Astrocyte of the cerebellum (primary cell): ENCODE data around the gene HBA1.
"Not testable (repeated sequence)": the region's sequence is repeated elsewhere in the genome, so short reads cannot be mapped to it uniquely, and the experiment has no call there.

Experiments used
- DNase-seq: peaks from one replicate; pipeline ENCODE4 v3.0.0-alpha.2; 2011; ENCODE audit warnings: low read depth
- H3K4me3 ChIP-seq: 2 replicates; pipeline ENCODE4 v1.5.1; 2011; ENCODE audit warnings: mild to moderate bottlenecking, low read depth, low read length, moderate library complexity
- CTCF ChIP-seq: IDR thresholded peaks from 2 replicates; pipeline ENCODE4 v1.5.1; 2012; ENCODE audit warnings: low read length, low read depth, moderate library complexity, mild to moderate bottlenecking; ENCODE audit errors: missing control alignments
- in situ Hi-C: cut with HindIII; loops from 2 replicates; pipeline ENCODE4 v1.10.0; 2017; ENCODE audit warnings: low sequenced_read_pairs

Gene HBA1

GRCh38 chr16:166375-167121 is 9.9 kb upstream of the HBA1 start:
- no peak for TF ChIP-seq CTCF
- H3K4me3 ChIP-seq = no peak overlapping the region
- in situ Hi-C loops = no loop called here
- no peak for DNase-seq

- no peak for TF ChIP-seq CTCF
- no peak overlapping the region for H3K4me3 ChIP-seq
- DNase-seq = no peak
- in situ Hi-C loops = no loop called here
Measured at GRCh38 chr16:167122-167690, 9.3 kb upstream of the HBA1 start.

GRCh38 chr16:168424-168823 is 8.1 kb upstream of the HBA1 start:
- DNase-seq = no peak
- TF ChIP-seq CTCF = no peak
- in situ Hi-C loops = no loop called here
- H3K4me3 ChIP-seq = no peak overlapping the region

- in situ Hi-C loops = no loop called here
- no peak overlapping the region for H3K4me3 ChIP-seq
- TF ChIP-seq CTCF = no peak
- no peak for DNase-seq
Measured at GRCh38 chr16:169014-169413, 7.5 kb upstream of the HBA1 start.

- H3K4me3 ChIP-seq, DNase-seq, in situ Hi-C loops: not testable (repeated sequence)
Measured at GRCh38 chr16:170088-170507, 6.4 kb upstream of the HBA1 start.

GRCh38 chr16:170788-171187 is 5.7 kb upstream of the HBA1 start:
- in situ Hi-C loops = no loop called here
- no peak overlapping the region for H3K4me3 ChIP-seq
- DNase-seq = no peak
- no peak for TF ChIP-seq CTCF

- DNase-seq, in situ Hi-C loops, H3K4me3 ChIP-seq: not testable (repeated sequence)
Measured at GRCh38 chr16:172374-172941, 4.0 kb upstream of the HBA1 start, which contains the start of gene HBA2. Gene HBA2, plus strand, starts transcription at chr16:172876. Its CDS starts 37 bp downstream, at chr16:172913.

GRCh38 chr16:173211-173854 is 3.1 kb upstream of the HBA1 start:
- DNase-seq, in situ Hi-C loops: not testable (repeated sequence)

GRCh38 chr16:173928-174769 is 2.3 kb upstream of the HBA1 start:
- H3K4me3 ChIP-seq, in situ Hi-C loops, DNase-seq: not testable (repeated sequence)

More at GRCh38 chr16:173211-173854, 3.1 kb upstream of the HBA1 start:
- H3K4me3 ChIP-seq = not testable (repeated sequence)
